HG03097 (cell line): ENCODE results near the gene SEC61G.

Source experiments
- ATAC-seq: cut with Tn5 transposase; IDR thresholded peaks from one replicate; pipeline ENCODE4 v1.9.1; 2021; ENCODE audit not compliant: unreplicated experiment, low FRiP score

Gene SEC61G

DNA sequence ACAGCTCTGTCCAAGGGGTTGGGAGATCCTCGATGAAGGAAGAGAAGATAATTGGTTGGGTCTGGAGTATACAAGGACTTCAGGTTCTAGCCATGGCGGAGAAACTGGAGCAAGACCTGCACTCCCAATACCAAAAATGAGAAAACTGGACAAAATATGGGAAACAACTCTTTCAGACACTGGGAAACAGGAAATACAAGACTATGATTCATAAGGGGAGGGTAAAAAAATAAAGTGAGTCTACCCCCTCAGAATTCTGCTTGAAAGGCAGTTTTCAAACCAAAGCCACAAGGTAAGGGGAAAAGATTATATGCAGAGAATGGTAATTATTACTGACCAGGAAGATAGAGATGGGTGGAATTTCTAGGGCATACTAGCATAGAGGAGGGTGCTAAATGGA, 10.2 kb upstream of the SEC61G start:
- ATAC-seq: no peak

DNA sequence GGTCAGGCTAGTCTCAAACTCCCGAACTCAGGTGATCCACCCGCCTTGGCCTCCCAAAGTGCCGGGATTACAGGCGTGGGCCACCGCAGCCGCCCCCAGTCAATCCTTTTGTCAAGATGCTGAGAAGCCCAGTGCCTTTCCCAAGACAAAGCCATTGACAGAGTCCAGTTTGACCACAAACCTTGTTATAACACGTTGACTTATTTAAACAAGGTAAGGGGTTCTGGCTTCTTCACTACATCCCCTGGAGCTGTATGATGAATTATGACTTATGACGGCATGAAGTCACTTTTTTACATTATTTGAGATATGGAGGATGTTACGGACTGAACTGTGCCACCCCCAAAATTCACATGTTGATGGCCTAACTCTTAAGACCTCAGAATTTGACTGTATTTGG, 5.8 kb upstream of the SEC61G start:
- ATAC-seq: no peak

- ATAC-seq: no peak
These were observed 1.3 kb downstream of the SEC61G start for GRCh38 chr7:54757711-54758110.

- no peak for ATAC-seq
These were observed 9.8 kb downstream of the SEC61G start for GRCh38 chr7:54749200-54749599.

DNA sequence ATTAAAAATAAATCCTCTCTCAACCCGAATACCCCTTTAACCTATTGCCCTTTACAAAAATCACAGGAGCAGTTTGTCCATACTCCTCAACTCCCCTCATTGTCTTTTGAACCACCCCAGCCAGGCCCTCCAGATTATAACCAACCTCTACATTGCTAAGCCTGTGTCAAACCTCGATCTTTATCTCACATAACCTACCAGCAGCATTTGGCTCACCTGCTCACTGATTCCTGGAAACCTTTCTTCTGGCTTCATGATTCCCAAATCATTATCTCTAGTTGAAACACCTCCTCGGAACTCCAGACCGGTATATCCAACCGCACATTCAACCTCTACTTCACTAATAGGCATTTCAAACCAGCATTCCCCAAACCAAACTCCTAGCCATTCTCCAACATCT, 11.8 kb downstream of the SEC61G start:
- no peak for ATAC-seq

GRCh38 chr7:54743580-54743979, 15.4 kb downstream of the SEC61G start:
- no peak for ATAC-seq

DNA sequence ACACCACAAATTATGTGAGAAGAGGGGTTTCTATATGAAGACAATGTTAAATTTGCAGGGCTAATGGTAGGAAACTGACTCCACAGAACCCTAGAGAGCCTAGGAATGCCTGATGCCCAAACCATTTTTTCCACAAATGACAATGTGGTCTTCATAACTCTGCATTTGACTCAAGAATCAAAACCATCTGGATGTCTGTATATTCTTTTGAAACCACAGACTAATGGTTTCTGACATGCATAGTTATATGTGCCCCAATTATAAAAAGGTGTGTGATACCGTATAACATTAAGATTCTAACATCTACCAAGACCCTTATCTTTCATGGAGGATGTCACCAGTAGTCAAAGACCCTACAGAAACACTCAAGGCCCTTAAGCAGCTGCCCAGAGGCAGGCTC, 20.3 kb downstream of the SEC61G start:
- ATAC-seq: no peak

- no peak for ATAC-seq
These were observed 29.9 kb downstream of the SEC61G start for GRCh38 chr7:54729107-54729506.

DNA sequence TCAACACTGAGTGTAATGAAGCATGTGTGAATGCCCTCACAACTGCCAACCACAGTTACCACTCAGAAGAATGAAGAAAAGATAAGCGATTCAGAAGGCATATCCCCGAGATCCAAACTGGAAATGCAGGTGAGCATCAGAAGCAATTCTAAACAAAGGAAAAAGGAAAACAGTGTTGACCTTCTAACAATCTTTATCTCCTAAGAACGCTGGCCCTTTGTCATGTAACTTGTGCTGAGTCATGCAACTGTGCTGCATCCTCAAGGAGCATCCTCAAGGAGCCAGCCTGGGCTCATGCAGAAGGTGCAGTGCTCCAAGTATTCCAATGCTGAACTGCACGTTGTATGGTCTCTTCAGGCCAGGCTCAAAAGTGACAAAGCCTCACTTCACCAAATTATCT, 30.6 kb downstream of the SEC61G start:
- ATAC-seq: no peak

- no peak for ATAC-seq
These were observed 33.8 kb downstream of the SEC61G start for GRCh38 chr7:54725255-54725654.

GRCh38 chr7:54722502-54722901, 36.5 kb downstream of the SEC61G start:
- no peak for ATAC-seq

DNA sequence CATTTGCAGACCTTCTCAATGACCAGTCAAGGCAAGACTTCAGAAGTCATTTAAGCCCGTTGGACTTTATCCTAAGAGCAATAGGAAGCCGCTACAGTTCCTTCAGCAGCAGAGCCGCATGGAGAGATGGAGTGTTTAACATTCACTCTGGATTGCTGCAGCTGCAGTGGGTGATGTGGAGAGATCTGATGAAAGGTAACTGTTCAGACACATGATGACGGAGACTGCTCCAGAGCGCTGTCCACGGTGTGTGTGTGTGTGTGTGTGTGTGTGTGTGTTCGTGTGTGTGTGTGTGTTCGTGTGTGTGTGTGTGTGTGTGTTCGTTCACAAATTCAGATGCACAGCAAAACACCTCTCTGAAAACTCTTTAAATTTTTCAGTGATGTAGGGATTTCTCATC, 37.0 kb downstream of the SEC61G start:
- no peak for ATAC-seq

DNA sequence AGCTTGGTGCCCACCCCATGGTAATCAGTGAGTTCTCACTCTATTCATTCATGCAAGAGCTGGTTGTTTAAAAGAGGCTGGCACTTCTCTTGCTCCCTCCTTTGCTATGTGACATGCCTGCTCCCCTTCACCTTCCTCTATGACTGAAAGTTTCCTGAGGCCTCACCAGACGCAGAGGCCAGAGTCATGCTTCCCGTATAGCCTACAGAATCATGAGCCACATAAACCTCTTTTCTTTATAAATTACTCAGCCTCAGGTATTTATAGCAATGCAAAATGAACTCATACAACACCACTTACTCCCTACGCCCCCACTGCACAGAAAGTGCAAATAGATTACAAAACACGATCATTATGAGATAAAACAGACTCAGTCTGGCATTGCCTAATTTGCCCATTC, 39.0 kb downstream of the SEC61G start:
- no peak for ATAC-seq

GRCh38 chr7:54719425-54719824, 39.6 kb downstream of the SEC61G start:
- ATAC-seq: no peak

- no peak for ATAC-seq
These were observed 46.2 kb downstream of the SEC61G start for GRCh38 chr7:54712820-54713219.

DNA sequence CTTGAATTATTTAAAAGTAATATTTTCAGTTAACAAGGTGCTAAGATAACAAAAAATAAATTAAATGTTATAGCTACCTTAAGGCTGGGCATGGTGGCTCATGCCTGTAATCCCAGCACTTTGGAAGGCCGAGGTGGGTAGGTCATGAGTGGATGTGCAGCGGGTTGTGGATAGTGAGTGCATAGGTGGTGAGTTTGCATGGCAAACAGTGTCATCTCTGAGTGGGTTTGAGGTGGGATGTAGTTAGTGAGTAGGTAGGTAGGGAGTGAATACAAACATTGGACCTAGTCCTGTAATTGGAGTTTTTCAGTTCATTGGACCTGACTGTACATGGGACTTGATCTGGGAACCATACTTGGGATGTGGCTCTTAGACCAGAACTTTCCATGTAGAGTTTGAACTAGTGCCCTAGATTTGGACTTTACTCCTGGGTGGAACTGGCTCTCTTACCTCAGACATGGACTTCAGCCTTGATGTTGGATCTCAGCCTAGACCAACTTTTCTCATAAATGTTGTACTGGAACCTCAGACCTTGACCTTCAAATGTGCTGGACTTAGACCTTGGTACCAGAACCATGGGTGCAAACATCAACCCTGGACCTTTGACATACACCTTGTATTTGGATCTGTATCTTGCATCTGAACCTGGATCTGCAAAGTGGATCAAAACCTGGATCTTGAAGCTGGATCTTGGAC, 47.0 kb downstream of the SEC61G start:
- no peak for ATAC-seq

GRCh38 chr7:54709283-54709682, 49.7 kb downstream of the SEC61G start:
- no peak for ATAC-seq

DNA sequence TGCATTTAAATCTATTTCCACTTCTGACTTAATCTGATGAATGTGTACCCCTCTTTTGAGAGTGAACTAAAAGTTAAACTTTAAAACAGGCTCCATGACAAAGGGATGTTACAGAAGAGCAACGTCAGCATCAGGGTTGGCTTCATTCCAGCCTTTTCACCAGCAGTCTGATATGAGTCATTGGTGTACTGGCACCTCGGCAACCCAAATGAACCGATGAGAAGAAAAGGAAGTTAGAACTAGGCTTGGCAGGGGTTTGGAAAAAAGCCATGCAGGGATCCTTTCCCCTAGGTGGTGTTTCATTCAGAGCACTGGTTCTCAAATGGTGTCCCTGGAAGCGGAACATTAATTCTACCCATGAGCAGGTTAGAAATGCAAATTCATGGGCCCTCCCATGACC, 53.6 kb downstream of the SEC61G start:
- no peak for ATAC-seq

GRCh38 chr7:54704851-54705250, 54.2 kb downstream of the SEC61G start:
- no peak for ATAC-seq
